Sigmoid colon (tissue), 3 donors: ENCODE data around the gene UBE3B.

Experiments
- POLR2A ChIP-seq, 2 donors: fragments of 450-650 bp; IDR thresholded peaks; one replicate each; pipeline ENCODE4 v1.6.1; 2016; ENCODE audit warnings: antibody characterized with exemption in 2 of 2, mild to moderate bottlenecking in 2 of 2, moderate library complexity in 2 of 2
- TF ChIP-seq, protein P1 (sequence below), 4 experiments: fragments of 450-650 bp in 3 of 4; fragments of 200-600 bp in 1 of 4; IDR thresholded peaks; one replicate each; pipeline ENCODE4 v1.5.1; 2016 to 2019; ENCODE audit warnings: antibody characterized with exemption in 4 of 4, mild to moderate bottlenecking in 3 of 4, moderate library complexity in 2 of 4

DNA sequence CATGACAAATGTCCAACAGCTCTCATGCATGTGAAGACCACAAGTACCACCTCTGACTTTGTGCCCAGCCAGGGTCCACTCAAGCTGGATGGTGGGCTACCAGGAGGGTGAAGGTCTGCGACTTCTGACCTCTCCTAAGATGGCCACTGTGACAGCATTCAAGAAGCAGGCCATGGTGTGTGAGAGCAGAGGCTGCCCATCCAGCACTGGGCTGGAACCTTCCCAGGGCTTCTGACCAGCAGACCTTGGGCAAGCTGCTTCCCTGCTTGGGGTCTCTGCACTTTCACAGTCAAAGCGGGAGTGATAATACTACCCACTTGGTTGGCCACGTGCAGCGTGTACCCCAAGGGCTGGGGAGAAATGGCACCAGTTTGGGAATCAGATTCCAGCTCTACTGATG, 85.4 kb downstream of the UBE3B start:
- TF ChIP-seq POLR2A (IDR thresholded peaks at IDR 0.05): no peak
- TF ChIP-seq, protein P1, sequence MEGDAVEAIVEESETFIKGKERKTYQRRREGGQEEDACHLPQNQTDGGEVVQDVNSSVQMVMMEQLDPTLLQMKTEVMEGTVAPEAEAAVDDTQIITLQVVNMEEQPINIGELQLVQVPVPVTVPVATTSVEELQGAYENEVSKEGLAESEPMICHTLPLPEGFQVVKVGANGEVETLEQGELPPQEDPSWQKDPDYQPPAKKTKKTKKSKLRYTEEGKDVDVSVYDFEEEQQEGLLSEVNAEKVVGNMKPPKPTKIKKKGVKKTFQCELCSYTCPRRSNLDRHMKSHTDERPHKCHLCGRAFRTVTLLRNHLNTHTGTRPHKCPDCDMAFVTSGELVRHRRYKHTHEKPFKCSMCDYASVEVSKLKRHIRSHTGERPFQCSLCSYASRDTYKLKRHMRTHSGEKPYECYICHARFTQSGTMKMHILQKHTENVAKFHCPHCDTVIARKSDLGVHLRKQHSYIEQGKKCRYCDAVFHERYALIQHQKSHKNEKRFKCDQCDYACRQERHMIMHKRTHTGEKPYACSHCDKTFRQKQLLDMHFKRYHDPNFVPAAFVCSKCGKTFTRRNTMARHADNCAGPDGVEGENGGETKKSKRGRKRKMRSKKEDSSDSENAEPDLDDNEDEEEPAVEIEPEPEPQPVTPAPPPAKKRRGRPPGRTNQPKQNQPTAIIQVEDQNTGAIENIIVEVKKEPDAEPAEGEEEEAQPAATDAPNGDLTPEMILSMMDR (IDR thresholded peaks at IDR 0.05): no peak
